ENCODE data around the gene C1orf115.

GRCh38 chr1:220746851-220747250 lies 56.7 kb downstream of the C1orf115 start:
- TF ChIP-seq, protein P1, sequence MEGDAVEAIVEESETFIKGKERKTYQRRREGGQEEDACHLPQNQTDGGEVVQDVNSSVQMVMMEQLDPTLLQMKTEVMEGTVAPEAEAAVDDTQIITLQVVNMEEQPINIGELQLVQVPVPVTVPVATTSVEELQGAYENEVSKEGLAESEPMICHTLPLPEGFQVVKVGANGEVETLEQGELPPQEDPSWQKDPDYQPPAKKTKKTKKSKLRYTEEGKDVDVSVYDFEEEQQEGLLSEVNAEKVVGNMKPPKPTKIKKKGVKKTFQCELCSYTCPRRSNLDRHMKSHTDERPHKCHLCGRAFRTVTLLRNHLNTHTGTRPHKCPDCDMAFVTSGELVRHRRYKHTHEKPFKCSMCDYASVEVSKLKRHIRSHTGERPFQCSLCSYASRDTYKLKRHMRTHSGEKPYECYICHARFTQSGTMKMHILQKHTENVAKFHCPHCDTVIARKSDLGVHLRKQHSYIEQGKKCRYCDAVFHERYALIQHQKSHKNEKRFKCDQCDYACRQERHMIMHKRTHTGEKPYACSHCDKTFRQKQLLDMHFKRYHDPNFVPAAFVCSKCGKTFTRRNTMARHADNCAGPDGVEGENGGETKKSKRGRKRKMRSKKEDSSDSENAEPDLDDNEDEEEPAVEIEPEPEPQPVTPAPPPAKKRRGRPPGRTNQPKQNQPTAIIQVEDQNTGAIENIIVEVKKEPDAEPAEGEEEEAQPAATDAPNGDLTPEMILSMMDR (IDR thresholded peaks at IDR 0.05) = no peak
- TF ChIP-seq POLR2A (IDR thresholded peaks at IDR 0.05) = no peak
- no peak for TF ChIP-seq POLR2AphosphoS5 (IDR thresholded peaks at IDR 0.05)
- TF ChIP-seq EP300 (IDR thresholded peaks at IDR 0.05) = no peak

All from stomach (tissue), 4 donors.